Progenitor cell of endocrine pancreas (in vitro differentiated cells): ENCODE measurements around the gene RBP7. TPM values are rescaled to one million over a fixed set of nuclear protein-coding genes. Genes with fewer than 3 reads are reported as not detected.
A peak's percentile ranks its signal among the peaks of the same experiment; 100 is the strongest.

Source experiments
- DNase-seq: peaks from one replicate; pipeline ENCODE4 v3.0.0; 2021; ENCODE audit warnings: low spot score; ENCODE audit not compliant: unreplicated experiment
- H3K27ac Mint-ChIP-seq: 2 replicates; pipeline ENCODE4 v1.8.0; 2021; ENCODE audit warnings: mild to moderate bottlenecking, moderate library complexity, mixed read lengths
- H3K27me3 Mint-ChIP-seq: 2 replicates; pipeline ENCODE4 v1.8.0; 2021; ENCODE audit warnings: mixed read lengths
- H3K36me3 Mint-ChIP-seq: 2 replicates; pipeline ENCODE4 v1.8.0; 2022; ENCODE audit warnings: mixed read lengths; ENCODE audit not compliant: insufficient read depth
- H3K4me1 Mint-ChIP-seq: 2 replicates; pipeline ENCODE4 v1.8.0; 2021; ENCODE audit warnings: low read depth, mixed read lengths
- H3K4me3 Mint-ChIP-seq: 2 replicates; pipeline ENCODE4 v1.8.0; 2021; ENCODE audit warnings: low read depth, mild to moderate bottlenecking, moderate library complexity, mixed read lengths
- H3K9me3 Mint-ChIP-seq: 2 replicates; pipeline ENCODE4 v1.8.0; 2021; ENCODE audit warnings: low read depth, mixed read lengths
- CTCF ChIP-seq: fragments of 200-600 bp; sonication (generic); IDR thresholded peaks from one replicate; pipeline ENCODE4 v1.5.0; 2021; ENCODE audit warnings: antibody characterized with exemption, mild to moderate bottlenecking; ENCODE audit not compliant: unreplicated experiment
- total RNA-seq: library from RNA; stranded (reverse); gene quantifications from 2 replicates; pipeline ENCODE4 v1.2.1, GENCODE V29; 2021

The RBP7 gene
- total RNA-seq, 1 donor from 2014 or later = 0.65 TPM

GRCh38 chr1:10033359-10033845, 36.4 kb downstream of the RBP7 start:
- Mint-ChIP-seq H3K9me3 (no peaks in the 10 kb centered on the region), H3K36me3 (peaks cover 4% of the 10 kb centered on the region), H3K4me3 (peak overlapping the region; percentile 98), H3K4me1 (peaks cover 21% of the 10 kb centered on the region), H3K27me3 (no peaks in the 10 kb centered on the region), H3K27ac (peak overlapping the region; percentile 100)
- no peak for TF ChIP-seq CTCF
- peak; percentile 15 for DNase-seq

GRCh38 chr1:10042746-10043145, 45.7 kb downstream of the RBP7 start:
- H3K9me3 Mint-ChIP-seq = no peaks in the 10 kb centered on the region
- peaks cover 12% of the 10 kb centered on the region for H3K4me1 Mint-ChIP-seq
- no peaks in the 10 kb centered on the region for H3K27me3 Mint-ChIP-seq
- peak overlapping the region; percentile 63 for H3K27ac Mint-ChIP-seq
- TF ChIP-seq CTCF = no peak
- H3K4me3 Mint-ChIP-seq = no peak overlapping the region
- H3K36me3 Mint-ChIP-seq = peaks cover 11% of the 10 kb centered on the region
- no peak for DNase-seq

GRCh38 chr1:10045480-10046355, 48.7 kb downstream of the RBP7 start:
- no peak overlapping the region for H3K4me3 Mint-ChIP-seq
- H3K27ac Mint-ChIP-seq = peak overlapping the region; percentile 45
- no peaks in the 10 kb centered on the region for H3K9me3 Mint-ChIP-seq
- H3K36me3 Mint-ChIP-seq = peaks cover 8% of the 10 kb centered on the region
- no peaks in the 10 kb centered on the region for H3K27me3 Mint-ChIP-seq
- no peak for TF ChIP-seq CTCF
- H3K4me1 Mint-ChIP-seq = peaks cover 12% of the 10 kb centered on the region
- no peak for DNase-seq

- peaks cover 8% of the 10 kb centered on the region for H3K36me3 Mint-ChIP-seq
- H3K9me3 Mint-ChIP-seq = no peaks in the 10 kb centered on the region
- H3K27me3 Mint-ChIP-seq = no peaks in the 10 kb centered on the region
- DNase-seq = no peak
- H3K27ac Mint-ChIP-seq = peak overlapping the region; percentile 45
- no peak overlapping the region for H3K4me3 Mint-ChIP-seq
- peaks cover 12% of the 10 kb centered on the region for H3K4me1 Mint-ChIP-seq
- no peak for TF ChIP-seq CTCF
Measured at GRCh38 chr1:10046356-10047085, 49.5 kb downstream of the RBP7 start.

- H3K27me3 Mint-ChIP-seq = no peaks in the 10 kb centered on the region
- H3K4me1 Mint-ChIP-seq = peaks cover 11% of the 10 kb centered on the region
- no peaks in the 10 kb centered on the region for H3K9me3 Mint-ChIP-seq
- H3K27ac Mint-ChIP-seq = no peak overlapping the region
- TF ChIP-seq CTCF = no peak
- H3K4me3 Mint-ChIP-seq = no peak overlapping the region
- H3K36me3 Mint-ChIP-seq = peaks cover 9% of the 10 kb centered on the region
- DNase-seq = no peak
Measured at GRCh38 chr1:10048601-10049000, 51.6 kb downstream of the RBP7 start.
